ENCODE measurements around the gene DMPK.

The DMPK gene

GRCh38 chr19:45768984-45769782 lies 13.1 kb downstream of the DMPK start, which contains the start of gene SIX5:
Gene SIX5 (minus strand): TSS chr19:45769252. CDS start chr19:45768844, 408 bp downstream.
- no peaks in the 10 kb centered on the region for H3K36me3 Mint-ChIP-seq
- H3K9me3 Mint-ChIP-seq: no peaks in the 10 kb centered on the region
- H3K4me1 Mint-ChIP-seq: peaks cover 42% of the 10 kb centered on the region
- H3K27ac Mint-ChIP-seq: peak within 1 kb of the TSS; percentile 79
- H3K27me3 Mint-ChIP-seq: peaks cover 33% of the 10 kb centered on the region
- peak; percentile 87 for ATAC-seq
- H3K4me3 Mint-ChIP-seq: peak within 1 kb of the TSS; percentile 85

DNA sequence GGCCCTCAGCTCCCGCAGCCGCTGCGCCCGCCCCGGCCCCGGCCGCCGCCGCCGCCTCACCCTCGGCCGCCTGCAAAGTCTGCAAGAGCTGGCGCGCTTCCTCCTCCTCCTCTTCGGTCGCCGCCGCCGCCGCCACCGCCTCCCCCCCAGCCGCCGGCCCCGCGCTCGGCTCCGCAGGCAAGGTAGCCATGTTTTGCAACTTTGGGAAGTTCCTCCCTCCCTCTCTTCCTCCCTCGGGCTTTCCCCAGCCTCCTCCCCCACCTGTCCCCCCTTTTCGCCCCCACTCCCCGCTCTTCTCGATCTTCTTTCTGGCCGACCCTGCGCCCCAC lies 13.7 kb downstream of the DMPK start:
- Mint-ChIP-seq H3K36me3 (no peaks in the 10 kb centered on the region), H3K27me3 (peaks cover 33% of the 10 kb centered on the region), H3K27ac (peak overlapping the region; percentile 79), H3K4me1 (peaks cover 42% of the 10 kb centered on the region), H3K9me3 (no peaks in the 10 kb centered on the region), H3K4me3 (peak overlapping the region; percentile 85)
- no peak for ATAC-seq

DNA sequence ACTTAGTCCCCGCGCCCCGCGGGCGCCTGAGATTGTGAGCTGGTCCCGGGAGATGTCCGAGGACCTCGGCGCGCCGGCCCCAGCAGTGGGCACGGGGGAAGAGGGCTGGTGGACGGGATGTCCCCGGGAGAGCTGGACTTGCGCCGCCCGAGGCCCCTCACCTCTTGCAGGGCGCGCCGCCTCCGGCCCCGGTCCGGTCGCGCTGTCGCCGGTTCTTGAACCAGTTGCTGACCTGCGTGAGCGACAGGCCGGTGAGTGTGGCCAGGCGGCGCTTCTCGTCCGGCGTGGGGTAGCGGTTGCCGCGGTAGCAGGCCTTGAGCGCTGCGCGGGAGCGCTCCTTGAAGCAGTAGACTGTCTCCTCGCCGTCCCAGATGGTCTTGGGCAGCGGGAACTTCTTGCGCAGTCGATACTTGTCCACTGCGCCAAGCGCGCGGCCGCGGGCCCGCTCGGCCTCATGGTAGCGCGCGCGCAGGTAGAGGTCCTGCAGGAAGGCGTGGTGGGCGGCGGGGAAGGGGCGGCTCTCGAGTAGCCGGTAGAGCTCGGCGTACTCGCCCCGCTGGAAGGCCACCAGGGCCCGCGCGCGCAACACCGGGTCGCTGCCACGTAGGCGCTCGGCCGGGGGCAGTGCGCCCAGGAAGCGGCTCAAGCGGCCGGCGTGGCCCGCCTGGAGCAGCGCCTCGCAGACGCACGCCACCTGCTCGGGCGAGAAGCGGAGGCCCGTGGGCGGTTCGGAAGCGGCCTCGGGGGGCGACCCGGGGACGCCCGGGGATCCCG lies 14.2 kb downstream of the DMPK start:
- peak overlapping the region; percentile 73 for H3K4me3 Mint-ChIP-seq
- no peak for ATAC-seq
- H3K27me3 Mint-ChIP-seq: peaks cover 33% of the 10 kb centered on the region
- H3K4me1 Mint-ChIP-seq: peaks cover 42% of the 10 kb centered on the region
- H3K27ac Mint-ChIP-seq: peak overlapping the region; percentile 79
- no peaks in the 10 kb centered on the region for H3K36me3 Mint-ChIP-seq
- H3K9me3 Mint-ChIP-seq: no peaks in the 10 kb centered on the region

DNA sequence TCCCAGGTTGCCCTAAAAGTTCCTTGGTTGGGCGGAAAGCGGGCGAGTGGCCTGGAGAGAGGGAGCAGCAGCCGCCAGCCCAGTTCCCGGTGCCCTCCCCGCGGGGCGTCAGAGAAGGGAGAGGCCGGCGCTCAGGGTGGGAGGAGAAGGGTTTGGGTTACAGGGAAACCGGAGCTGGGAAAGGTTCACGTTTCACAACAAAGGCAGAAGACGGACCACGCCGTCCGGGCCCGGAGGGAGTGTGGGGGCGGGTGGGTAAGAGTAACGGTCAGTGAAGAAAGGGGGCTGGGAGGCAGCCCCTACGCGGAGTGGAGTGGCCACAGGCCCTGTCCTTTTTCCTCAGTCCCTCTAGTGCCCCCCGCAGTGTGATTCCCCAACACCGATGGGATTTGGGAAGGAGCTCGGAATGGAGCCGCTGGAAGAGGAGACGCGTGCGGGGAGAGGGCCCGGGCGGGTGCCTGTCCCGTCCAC lies 14.8 kb downstream of the DMPK start:
- peaks cover 40% of the 10 kb centered on the region for H3K4me1 Mint-ChIP-seq
- no peak for ATAC-seq
- H3K36me3 Mint-ChIP-seq: no peaks in the 10 kb centered on the region
- H3K4me3 Mint-ChIP-seq: peak overlapping the region; percentile 73
- no peak overlapping the region for H3K27ac Mint-ChIP-seq
- no peaks in the 10 kb centered on the region for H3K9me3 Mint-ChIP-seq
- H3K27me3 Mint-ChIP-seq: peaks cover 33% of the 10 kb centered on the region

- H3K9me3 Mint-ChIP-seq: no peaks in the 10 kb centered on the region
- H3K4me1 Mint-ChIP-seq: peaks cover 34% of the 10 kb centered on the region
- H3K36me3 Mint-ChIP-seq: no peaks in the 10 kb centered on the region
- no peak for ATAC-seq
- peak overlapping the region; percentile 73 for H3K4me3 Mint-ChIP-seq
- peaks cover 33% of the 10 kb centered on the region for H3K27me3 Mint-ChIP-seq
- no peak overlapping the region for H3K27ac Mint-ChIP-seq
Observed at GRCh38 chr19:45766869-45767346, 15.4 kb downstream of the DMPK start.

- Mint-ChIP-seq H3K4me3 (no peak overlapping the region), H3K27me3 (peaks cover 33% of the 10 kb centered on the region), H3K36me3 (no peaks in the 10 kb centered on the region), H3K4me1 (peaks cover 34% of the 10 kb centered on the region), H3K9me3 (no peaks in the 10 kb centered on the region), H3K27ac (no peak overlapping the region)
- no peak for ATAC-seq
Observed at GRCh38 chr19:45766296-45766868, 15.9 kb downstream of the DMPK start.

DNA sequence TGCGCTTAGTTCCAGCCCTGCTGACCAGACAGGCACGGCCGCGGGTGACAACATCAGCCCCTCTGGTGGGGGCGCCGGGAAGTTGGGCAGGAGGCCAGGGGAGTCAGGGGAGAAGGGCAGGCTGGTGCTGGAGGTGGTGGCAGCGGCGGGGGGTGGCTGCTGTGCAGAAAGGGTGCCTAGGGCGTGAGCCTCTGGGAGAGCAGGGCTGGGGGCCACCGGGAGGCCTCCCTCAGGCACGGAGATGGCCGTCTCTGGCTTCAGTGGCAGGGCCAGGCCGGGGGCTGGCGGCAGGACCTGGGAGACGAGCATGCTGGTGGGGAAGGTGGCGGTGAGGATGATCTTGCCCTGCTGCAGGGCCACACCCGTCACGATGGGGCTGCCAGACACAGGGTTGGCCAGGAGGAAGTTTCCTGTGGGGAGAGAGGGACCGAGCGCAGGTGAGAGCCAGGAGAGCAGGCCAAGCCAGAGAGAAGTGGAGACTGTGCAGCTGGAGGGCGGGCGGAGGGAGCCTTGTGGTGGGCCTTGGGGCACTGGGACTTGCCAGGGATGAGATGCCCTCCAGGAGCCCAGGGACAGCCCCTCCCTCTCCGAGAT lies 16.5 kb downstream of the DMPK start:
- Mint-ChIP-seq H3K9me3 (no peaks in the 10 kb centered on the region), H3K27ac (no peak overlapping the region), H3K36me3 (no peaks in the 10 kb centered on the region), H3K27me3 (peaks cover 33% of the 10 kb centered on the region), H3K4me3 (no peak overlapping the region), H3K4me1 (peaks cover 30% of the 10 kb centered on the region)
- no peak for ATAC-seq

GRCh38 chr19:45764945-45765701 lies 17.2 kb downstream of the DMPK start:
- H3K36me3 Mint-ChIP-seq: no peaks in the 10 kb centered on the region
- no peak overlapping the region for H3K27ac Mint-ChIP-seq
- ATAC-seq: no peak
- H3K27me3 Mint-ChIP-seq: peaks cover 36% of the 10 kb centered on the region
- H3K9me3 Mint-ChIP-seq: no peaks in the 10 kb centered on the region
- H3K4me1 Mint-ChIP-seq: peaks cover 23% of the 10 kb centered on the region
- no peak overlapping the region for H3K4me3 Mint-ChIP-seq

DNA sequence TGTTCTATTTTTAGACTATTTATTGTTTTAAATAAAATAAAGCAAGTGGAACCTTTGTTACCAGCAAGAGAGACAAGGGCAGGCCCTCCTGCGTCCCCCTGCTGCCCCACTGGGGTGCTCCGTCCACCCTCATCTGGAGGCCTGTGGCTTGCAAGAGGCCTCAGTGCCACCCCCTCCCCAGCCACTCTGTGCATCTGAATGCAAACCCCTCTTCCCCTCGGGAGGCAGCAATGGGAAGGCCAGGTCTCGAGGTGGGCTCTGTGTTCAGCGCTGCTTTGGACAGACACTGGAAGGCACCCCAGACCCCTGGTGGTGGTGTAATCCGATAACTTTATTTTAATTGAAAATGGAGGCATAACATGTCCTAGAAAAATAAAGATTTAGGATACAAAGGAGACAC lies 17.8 kb downstream of the DMPK start:
- Mint-ChIP-seq H3K27ac (no peak overlapping the region), H3K27me3 (peaks cover 43% of the 10 kb centered on the region), H3K4me3 (no peak overlapping the region), H3K36me3 (no peaks in the 10 kb centered on the region), H3K9me3 (no peaks in the 10 kb centered on the region), H3K4me1 (peaks cover 17% of the 10 kb centered on the region)
- no peak for ATAC-seq

DNA sequence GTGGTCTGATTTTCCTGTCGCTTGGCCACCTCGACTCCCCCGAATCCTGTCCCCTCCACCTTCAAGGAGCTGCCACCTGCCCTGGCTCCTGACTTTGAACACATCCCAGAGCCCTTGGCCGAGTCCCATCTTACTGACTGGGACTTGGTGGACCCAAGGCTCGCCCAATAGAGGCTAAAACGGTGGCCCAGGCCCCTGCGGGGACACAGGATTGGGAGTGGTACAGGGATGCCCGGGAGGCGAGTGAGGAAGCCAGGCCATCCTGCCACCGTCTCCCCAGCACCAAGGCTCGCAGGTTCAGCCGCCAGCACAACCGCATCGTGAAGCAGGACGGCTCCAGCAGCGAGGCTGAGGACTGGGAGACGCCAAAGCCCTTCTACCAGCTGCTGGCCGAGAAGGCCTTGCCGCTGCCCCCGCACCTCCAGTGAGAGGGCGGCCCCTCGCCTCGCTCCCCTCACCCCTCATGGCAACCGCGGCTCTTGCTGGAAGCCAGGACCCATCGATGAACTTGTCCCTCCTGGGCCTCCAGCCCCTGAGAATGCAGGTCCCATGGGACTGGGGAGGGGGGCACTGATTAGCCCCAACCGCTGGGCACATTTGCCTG lies 18.5 kb downstream of the DMPK start:
- H3K4me1 Mint-ChIP-seq: peaks cover 12% of the 10 kb centered on the region
- H3K9me3 Mint-ChIP-seq: no peaks in the 10 kb centered on the region
- H3K27me3 Mint-ChIP-seq: peaks cover 50% of the 10 kb centered on the region
- no peaks in the 10 kb centered on the region for H3K36me3 Mint-ChIP-seq
- ATAC-seq: no peak
- no peak overlapping the region for H3K27ac Mint-ChIP-seq
- H3K4me3 Mint-ChIP-seq: no peak overlapping the region

GRCh38 chr19:45762870-45763631 lies 19.2 kb downstream of the DMPK start:
- Mint-ChIP-seq H3K4me3 (no peak overlapping the region), H3K27ac (no peak overlapping the region), H3K36me3 (no peaks in the 10 kb centered on the region), H3K27me3 (peaks cover 57% of the 10 kb centered on the region), H3K9me3 (no peaks in the 10 kb centered on the region), H3K4me1 (peaks cover 10% of the 10 kb centered on the region)
- no peak for ATAC-seq

DNA sequence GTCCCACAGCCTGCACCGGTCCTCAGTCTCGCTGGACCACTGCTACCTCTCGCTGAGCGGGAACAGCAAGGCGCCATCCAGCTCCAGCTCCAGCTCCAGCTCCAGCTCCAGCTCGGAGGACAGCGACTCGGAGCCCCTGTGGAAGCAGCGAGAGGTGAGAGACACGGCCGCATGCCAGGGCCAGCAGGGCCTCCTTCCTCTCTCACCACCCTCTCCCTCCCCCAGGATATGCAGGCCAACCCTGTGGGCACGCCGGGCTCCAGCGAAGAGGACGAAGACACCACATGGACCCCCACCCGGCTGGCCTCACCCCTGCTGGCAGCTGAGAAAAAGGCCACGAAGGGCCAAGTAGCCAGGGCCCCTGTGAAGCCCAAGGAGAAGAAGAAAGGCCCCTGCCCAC lies 20.6 kb downstream of the DMPK start:
- no peaks in the 10 kb centered on the region for H3K9me3 Mint-ChIP-seq
- no peak overlapping the region for H3K27ac Mint-ChIP-seq
- peaks cover 51% of the 10 kb centered on the region for H3K27me3 Mint-ChIP-seq
- ATAC-seq: no peak
- H3K36me3 Mint-ChIP-seq: no peaks in the 10 kb centered on the region
- no peak overlapping the region for H3K4me3 Mint-ChIP-seq
- H3K4me1 Mint-ChIP-seq: no peaks in the 10 kb centered on the region

DNA sequence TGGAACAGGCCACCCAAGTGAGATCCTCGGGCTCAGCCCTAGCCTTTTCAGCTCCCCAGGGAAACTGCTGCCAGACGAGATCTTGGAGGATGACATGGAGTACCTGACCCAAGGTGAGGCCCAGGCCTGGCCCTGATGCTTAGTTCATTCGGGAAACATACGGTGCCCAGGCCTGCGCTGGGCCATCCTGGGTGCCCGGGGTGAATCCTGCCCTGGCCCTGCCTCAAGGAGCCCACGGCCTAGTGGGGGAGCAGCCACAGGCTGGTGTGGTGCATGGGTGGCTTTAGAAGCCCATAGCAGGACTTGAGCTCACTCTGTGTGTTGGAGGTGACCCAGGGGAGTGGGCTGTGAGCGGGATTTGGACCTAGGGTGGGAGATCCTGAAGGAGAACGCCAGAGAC lies 23.4 kb downstream of the DMPK start:
- Mint-ChIP-seq H3K36me3 (no peaks in the 10 kb centered on the region), H3K27ac (no peak overlapping the region), H3K27me3 (peaks cover 34% of the 10 kb centered on the region), H3K4me1 (no peaks in the 10 kb centered on the region), H3K9me3 (no peaks in the 10 kb centered on the region), H3K4me3 (no peak overlapping the region)
- ATAC-seq: no peak

DNA sequence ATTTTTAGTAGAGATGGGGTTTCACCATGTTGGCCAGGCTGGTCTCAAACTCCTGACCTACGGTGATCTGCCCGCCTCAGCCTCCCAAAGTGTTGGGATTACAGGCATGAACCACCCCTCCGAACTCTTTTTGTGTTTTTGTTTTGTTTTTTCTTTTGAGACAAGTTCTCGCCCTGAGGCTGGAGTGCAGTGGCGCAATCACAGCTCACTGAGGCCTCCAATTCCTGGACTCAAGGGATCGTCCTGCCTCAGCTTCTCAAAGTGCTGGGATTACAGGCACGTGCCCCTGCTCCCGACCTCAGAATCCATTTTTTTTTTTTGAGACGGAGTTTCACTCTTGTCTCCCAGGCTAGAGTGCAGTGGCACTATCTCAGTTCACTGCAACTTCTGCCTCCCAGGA lies 24.6 kb downstream of the DMPK start:
- no peak for ATAC-seq
- Mint-ChIP-seq H3K9me3 (no peaks in the 10 kb centered on the region), H3K4me3 (no peak overlapping the region), H3K4me1 (no peaks in the 10 kb centered on the region), H3K27me3 (peaks cover 34% of the 10 kb centered on the region), H3K36me3 (no peaks in the 10 kb centered on the region), H3K27ac (no peak overlapping the region)
